RKO (cell line): ENCODE results near the gene DNMT3A.

ENCODE experiments used
- DNase-seq: peaks from one replicate; pipeline ENCODE4 v3.0.0-alpha.2; 2016; ENCODE audit warnings: low spot score

DNMT3A gene

DNA sequence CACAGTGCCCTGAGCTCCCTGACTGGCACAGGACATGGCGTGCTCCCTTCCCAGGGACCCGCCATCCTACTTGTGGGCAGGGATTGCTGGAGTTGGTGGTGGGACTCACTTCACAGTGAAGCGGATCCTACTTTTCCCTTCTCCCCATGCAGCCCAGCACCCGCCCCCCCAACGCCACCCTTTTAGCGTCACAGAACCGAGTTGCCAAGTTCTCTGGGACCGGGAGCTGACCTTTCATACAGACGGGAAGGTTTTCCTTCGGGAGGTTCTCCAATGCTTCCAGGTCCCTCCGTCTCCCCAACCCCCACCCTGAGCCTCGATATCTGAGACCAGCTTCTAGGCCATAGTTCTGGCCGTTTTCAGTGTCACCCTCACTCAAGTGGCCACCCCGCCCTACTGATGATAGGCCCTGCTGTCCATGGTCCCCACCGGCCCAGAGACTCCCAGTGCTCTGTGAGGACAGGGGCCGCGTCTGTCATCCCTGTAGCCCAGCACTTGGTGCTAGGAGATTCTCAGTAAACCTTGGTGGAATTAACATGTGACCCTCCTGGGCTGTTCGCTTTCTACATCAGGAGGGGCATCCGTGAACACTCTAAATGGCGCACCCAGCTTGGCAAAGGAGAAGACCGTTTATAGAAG lies 1.6 kb upstream of the DNMT3A start:
- no peak for DNase-seq

DNA sequence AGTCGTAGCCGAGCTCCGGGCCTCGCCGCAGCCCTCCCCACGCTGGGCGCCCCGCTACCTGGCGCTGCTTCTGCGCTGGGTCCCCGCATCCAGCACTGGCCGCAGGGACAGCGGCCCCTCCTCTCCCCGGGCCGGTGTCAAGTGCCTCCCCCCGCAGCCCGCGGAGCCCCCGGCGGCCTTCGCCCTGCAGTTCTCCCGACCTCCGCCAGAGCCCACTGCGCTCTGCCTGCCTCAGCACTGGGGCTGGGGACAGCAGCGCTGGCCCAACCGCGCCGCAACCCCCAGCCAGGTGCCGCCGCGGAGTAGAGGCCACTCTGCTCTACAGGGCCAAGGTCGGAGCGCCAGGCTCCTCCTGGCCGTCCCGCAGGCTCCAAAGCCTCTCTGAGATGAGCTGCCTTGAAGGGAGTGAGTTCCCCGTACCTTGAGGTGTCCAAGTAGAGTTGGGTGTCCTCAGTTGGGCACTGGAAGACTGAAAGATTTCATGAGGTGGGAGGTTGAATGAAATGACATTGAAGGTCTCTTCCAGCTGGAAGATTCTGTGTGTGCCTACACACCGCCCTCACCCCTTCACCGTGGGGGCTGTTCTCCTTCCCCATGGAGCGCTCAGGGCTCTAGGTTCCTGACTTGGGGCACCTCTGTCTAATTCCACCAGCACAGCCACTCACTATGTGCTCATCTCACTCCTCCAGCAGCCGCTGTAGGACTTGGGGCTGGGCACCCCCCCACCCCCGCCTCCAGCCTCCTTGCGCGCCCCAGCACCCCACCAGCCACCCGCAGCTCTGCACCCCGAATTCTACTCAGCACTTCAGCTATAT lies 854 bp upstream of the DNMT3A start:
- peak; percentile 86 for DNase-seq

DNA sequence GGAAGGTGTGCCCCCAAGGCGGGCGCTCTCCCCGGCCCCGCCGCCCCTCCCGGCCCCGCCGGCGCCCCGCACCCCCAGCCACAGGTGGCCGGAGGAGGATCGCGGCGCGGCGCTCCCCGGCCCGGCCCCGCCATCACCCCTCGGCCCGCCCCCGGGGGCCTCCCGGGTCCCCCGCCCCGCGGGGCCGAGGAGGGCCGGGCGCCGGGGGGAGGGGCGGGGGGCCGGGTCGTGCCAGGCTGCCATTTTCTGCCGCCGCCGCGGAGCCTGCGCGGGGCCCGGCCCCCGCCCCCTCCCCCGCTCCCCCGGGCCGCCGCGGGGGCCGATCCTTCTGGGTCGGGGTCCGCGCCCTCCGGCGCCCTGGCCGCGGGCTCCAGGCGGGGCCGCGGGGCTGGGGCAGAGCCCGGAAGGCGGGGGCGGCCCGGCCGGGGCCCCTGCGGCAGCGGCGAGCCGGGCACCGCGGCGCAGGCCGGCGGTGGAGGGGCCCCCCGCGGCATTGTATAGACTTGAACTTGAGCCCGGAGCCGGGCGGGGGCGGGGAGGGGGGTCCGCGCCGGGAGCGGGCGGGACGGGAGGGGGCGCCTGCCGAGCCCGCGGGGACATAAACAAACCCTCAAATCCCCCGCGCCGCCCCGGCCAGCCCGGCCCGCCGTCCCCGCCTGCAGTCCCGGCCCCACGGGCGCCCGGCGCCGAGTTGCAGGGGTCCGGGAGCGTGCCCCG lies 556 bp downstream of the DNMT3A start:
- DNase-seq, result peak; percentile 29

DNA sequence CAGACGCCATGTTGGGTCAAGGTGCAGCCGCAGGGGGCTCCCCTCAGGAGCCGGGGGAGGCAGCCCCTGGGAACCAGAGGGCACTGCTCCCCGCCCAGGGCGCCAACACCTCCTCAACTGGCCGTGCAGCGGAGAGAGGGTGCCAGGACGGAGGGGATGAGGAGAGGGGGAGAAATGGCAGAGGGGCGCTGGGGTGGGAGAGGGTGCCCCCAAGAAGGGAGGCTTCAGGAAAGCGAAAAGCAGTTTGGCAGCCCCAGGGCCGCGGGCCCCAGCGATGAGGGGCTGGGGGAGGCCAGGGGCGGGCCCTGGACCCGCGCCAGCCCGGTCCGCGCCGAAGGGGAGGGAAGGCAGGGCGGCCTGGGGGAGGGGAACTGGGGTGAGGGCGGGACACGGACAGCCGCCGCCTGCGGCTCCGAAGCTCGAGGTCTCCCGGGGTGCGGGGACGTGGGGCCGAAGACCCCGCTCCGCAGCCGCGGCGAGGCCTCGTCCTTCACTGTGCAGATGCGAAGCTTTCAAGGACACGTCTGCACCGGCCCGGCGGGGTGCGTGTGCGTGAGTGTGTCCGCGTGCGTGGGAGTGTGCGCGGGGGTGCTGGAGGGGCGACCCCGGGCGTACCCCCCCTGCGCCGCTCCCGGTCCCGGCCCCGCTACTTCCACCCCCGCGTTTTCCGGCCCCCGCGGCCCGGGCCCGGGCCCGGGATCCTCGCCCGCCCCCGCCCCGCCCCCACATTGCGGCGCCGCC lies 1.4 kb downstream of the DNMT3A start:
- DNase-seq, result no peak

DNA sequence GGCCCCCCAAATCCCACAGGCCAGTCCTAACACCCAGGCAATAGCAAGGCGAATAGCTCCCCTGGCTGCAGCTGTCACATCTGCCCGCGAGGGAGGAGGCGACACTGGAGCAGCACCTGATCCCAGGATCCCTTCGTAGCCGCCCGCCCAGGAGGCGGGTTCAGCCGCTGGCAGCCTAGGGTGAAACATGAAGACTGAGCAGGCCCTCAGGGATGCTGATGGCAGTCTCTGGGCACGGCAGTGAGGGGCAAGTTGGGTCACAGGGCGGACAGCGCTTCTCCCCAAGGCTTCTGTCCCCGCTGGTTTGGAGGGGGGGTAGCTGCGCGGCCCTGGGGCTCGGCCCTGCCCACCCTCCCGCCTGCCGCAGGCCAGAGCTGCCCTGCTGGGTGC lies 1.9 kb downstream of the DNMT3A start:
- DNase-seq, result no peak

DNA sequence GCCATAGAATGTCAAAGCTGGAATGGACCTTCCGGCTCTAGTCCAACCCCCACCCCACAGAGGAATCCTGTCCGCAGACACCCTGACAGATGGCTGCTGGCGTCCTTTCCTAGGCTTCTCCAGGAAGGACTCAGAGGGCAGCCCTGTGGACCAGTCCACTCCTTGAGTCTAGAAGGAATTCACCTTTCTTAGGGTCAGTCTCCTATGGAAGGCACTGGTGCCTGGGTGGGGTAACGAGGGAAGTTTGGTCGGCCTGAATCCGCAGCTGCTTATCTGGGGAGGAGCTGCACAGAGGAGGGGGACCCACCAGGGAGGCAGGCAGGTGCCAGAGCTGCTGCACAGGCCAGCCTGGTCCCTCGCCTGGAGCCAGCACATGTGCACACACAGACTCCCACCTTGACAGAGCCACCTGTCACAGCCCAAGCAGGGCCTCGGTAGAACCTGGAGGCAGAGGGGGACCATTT lies 2.5 kb downstream of the DNMT3A start:
- DNase-seq, result no peak

DNA sequence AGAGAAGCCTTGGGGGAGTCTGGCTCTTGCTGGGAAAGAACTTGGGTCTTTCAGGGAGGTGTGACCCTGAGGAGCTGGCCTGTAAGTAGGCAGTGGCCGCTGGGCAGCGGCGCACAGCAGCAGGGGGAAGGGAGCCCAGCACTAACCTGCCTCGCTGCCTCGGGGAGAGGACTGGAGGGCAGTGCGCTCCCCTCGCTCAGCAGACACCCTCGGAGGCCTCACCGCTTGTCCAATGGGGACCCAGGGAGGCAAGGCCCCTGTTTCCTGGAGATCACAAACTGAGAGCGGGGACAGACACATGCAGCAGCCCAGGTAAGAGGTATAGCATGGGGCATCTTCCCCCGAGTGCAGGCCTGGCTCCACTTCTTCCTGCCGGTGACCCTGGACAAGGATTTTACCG lies 3.3 kb downstream of the DNMT3A start:
- DNase-seq, result no peak

DNA sequence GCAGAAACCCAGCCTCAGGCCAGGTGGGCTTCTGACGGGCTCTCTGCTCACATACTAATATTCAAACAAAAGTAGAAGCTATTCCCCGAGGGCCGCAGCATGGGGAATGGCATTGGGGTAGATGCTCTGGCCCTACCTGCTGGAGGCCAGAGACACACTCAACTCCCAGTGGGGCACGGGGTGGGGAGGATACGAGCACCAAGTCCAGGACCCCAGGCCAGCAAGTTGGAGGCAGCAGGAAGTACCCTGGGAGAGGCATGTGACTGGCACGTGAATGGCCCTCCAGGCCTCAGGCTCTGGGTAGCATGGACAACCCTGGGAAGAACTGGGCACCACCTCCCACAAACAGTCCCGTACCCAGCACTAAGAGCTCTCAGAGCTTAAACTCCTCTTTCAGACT lies 3.8 kb downstream of the DNMT3A start:
- no peak for DNase-seq

DNA sequence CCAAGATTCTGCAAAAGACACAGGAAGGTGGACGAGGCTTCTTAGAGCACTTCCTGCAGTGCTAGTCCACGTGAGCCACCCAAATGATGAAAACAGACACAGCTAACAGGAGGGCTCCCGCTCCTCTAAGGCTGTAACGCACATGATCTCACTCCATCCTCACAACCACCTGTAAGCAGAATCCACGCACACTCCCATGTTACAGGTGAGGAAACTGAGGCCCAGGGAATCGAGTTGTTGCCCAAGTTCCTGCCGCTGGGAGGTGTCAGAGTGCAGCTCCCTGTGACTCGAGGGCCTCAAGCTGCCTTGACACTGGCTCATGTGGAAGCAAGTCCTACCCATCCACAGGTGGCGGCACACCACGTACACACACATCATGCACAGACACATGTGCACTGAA lies 4.4 kb downstream of the DNMT3A start:
- DNase-seq, result no peak

DNA sequence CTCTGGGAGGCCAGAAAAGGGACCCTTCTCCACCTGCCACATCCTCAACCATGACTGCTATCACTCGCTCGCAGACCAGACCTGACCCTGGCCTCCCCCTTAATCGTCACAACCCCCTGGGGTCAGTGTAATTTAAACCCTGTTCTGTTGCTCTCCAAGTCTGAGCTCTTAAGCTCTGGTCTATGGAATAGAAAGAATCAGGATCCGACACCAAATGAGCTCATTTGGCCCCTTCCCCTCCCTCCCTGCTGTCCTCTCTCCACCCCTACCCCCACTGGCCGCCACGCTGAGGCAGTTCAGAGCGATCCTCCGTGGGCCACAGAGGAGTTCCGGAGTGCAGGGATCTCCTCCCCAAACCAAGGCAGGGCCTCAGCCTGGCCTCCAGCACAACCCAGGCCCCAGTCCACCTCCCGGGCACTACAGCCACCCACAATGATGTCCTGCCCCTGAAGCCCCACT lies 5.3 kb downstream of the DNMT3A start:
- DNase-seq, result no peak

DNA sequence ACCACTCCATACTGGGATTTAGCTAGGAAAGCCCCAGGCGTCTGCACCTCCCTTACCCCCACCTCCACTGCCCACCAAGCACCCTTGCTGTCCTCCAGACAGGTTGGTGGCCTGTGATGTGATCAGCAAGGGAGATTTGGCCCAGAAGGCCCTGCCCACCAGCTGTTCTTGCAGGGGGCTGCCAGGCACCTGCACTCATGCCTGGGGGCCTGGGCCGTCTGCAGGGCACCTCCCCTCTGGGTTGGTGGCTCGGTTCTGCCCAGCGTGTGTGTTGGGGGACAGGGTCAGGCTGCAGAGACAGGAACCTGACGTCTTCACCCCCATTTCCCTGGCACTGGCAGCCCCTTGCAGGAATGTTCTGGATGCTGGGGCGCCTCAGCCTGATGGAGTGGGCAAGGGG lies 5.8 kb downstream of the DNMT3A start:
- no peak for DNase-seq

DNA sequence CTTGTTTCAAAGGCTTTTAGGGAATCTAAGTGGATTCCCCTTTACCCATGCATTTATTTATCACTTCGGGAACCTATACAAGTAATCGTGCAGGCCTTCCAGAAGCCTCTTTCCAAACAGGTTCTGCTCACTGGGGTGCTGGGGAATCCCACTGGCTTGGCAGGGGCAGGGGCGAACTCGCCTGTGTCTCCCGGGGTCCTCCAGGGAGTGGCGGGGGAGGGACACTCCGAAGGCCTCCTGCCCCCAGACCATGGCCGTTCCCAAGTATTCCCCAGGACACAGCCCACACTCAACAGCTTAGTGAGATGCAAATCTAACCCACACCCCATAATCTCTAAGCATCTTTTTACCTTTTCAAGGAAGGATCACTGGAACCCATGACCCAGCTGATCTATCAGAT lies 6.5 kb downstream of the DNMT3A start:
- DNase-seq, result no peak

DNA sequence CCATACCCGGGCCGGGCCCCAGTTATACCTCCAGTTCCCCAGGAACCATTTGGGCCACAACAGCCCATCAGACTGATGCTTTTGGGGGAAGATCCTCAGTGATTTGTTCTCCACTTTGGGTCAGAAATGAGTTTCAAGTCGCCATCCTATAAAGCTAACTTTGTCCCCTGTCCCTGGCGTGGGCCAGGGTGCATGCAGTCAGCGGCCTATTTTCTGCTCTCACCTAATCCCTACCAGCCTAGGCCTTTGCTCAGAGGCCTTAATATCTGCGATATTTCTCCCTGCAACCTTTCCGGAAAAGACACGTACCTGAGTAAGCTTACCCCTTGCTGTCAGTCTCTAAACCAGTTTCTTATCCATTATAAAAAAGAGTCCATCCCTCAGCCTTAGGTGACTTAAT lies 7.2 kb downstream of the DNMT3A start:
- DNase-seq, result no peak

DNA sequence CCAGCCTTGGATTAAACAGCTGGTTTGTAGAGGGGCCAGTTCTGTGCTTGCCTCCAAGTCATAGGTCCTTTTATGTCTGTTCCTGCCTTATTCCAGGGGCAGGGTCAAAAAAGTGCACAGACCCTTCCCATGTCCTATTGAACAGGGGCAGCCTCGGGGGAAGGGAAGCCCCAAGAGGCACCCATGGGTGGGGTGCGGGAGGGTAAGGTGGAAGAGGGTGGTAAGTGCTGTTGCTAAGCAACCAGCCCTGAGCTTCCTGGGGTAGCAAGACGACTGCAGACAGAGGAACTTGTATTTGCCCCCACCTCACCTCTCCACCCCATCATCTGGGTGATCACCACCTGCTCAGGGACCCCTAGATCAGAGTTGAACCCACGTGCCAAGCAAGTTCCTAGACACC lies 7.7 kb downstream of the DNMT3A start:
- DNase-seq, result no peak

DNA sequence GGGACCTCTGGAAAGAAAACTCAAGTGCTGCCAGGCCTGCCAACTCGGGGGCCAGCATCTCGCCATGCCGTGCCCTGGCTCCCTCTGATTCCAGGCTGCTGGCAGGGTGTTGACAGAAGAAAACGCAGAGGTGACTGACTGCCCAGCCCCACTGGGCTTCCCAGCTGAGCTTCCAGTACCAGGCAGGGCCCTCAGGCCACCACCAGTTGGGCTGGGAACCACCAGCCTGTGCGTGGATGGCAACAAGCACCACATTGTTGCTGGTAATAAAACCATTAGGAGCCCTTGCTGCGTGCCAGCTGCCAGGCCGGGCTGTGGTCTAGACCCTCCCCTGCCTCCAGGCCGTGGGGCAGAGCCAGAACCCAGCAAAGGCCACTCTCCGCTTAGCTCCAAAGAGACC lies 9.2 kb downstream of the DNMT3A start:
- no peak for DNase-seq

DNA sequence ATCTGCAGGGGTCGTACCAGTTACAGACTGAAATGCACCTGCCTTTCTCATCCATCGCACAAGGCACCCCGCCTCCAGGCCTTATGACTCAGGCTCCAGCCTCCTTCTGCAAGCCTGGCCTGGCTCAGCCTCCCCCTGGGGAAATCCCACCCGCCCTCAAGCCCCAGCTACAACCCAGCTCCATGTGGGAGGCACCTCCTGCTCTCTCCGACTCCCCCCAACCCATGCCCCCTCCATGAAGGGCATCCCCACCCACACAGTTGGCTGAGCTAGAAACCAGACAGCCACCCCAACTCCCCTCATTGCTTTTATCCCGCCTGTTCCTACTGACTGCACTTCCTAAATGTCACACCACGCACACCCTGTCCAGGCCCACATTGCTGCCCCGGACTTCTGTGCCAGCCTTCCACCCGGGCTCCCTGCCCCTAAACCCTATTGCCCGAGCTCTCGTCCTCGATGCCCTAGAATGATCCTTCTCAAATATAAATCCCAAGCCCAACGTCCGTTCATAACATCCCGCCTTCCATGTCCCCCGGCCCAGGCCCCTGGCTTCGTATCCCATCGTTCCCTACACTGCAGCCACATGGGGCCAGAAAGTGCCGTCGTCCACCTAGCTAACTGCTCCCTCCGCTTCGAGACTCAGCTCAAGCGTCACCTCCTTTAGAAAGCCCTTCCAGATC lies 9.9 kb downstream of the DNMT3A start:
- no peak for DNase-seq

DNA sequence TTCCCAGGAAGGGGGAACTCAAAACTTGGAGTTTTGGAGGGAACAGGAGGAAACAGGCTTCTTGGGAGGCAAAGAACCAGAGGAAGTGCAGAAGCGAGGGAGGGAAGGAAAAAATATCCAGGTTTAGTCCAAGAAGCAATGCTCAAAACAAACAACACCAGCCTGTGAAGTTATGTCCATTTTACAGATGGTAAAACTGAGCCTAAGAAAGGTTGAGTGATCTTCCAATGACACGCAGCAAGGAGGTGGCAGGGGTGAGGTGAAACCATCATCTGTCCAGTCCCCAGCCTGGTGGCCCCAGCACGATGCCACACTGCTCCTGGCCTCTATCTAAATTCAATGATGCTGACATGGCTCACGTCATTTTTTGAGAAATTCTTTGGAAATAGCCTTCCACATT lies 10.8 kb downstream of the DNMT3A start:
- no peak for DNase-seq

DNA sequence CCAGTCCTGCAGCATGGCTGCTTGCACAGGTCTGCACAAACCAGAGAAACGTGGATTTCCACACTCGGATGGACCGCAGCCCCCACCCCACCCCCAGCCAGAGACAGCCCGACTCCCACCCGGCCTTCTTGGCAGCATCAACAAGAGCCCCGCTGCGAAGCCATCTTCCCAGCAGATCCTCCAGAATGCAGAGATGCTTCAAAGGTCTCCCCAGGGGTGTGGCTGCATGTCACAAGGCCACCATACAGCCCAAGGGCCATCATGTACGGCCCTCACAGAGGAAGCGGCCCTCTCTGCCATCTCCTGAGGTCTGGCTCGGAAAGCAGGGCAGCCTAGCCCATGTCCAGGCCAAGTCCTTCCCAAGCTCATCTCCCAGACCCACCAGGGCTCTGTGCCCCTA lies 11.5 kb downstream of the DNMT3A start:
- DNase-seq, result no peak

DNA sequence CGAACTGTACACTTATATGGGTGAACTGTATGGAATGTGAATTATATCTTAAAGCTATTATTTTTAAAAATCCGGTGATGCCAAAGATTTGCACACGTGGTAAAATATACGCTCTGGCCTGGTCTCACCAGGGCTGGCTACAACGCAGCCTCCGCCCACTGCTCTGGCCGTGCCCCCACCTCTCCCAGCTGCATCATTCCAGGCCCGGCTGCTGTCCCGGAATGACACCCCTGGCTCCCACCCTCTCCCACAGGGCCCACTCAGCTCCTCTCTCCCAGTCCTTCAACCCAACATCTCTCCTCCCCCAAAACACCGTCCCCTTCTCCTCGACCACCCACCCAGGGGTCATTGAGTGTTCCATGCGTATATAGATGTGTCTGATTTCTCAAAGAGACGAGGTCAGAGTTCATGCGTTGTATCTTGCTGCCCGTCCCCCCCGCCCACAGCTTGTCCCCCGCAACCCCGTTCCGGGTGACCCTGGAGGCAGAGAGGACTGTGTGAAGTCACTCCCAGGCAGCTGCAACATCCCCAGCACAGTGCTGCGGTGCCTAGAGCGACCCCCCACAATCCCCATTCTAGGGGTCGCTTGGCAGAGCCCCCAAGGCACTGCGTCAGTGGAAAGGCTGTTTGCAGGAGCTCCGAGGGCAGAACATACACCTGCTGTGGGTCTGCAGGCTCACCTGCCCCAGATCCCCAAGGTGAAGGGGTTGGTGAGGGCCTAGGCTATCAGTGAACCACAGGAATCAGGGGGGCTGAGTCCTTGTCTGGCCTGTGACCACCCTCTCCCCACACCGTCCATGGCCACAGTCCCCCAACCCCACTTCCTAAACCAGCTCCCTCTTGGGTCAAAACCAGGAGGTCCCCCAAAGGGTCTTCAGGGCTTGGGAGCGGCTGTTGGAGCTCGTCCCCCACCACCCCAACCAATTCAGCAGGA lies 13.3 kb downstream of the DNMT3A start:
- DNase-seq, result no peak

DNA sequence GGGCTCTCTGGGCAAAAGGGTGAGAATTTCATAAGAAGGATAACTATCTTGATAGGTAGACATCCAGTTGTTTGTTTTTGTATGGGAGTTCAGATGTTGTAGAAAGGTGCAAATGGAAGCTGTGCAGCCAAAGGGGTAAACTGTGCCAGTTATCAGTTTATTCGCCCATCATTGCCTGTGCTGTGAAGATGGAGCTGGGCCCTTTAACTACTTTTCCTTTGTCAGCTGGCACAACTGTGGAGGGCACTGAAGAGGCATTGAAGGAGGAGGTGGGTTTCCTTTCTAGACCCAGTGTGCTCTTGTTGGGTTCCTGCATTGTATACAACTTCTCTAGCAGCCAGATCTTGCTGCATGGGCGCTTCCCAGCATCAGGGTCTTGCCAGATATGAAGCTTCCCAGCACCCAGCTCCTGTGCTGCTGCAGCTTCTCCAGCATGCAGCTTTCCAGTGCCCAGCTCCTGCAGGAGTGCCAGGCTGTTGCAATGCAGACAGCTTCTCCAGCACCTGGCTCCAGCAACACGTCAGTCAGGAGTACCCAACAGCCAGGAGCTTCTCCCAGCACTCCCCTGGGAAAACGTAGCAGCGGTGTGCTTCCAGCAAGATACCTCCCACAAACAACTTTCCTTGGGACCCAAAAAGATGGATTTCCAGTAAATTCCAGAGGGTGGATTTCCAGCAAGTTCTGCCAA lies 15.3 kb downstream of the DNMT3A start:
- no peak for DNase-seq
